ENCODE measurements around the gene CFAP43. TPM values are rescaled to one million over a fixed set of nuclear protein-coding genes. Genes with fewer than 3 reads are reported as not detected.
"Not testable (repeated sequence)": the region's sequence is repeated elsewhere in the genome, so short reads cannot be mapped to it uniquely, and the experiment has no call there.

CFAP43 gene
- total and polyA plus RNA-seq, 10 of the 15 experiments (the other 5 are each of a cell fraction or from before 2014, with no cell fraction given), result 0.06 to 0.14 (median 0.10) TPM; not detected in 5

DNA sequence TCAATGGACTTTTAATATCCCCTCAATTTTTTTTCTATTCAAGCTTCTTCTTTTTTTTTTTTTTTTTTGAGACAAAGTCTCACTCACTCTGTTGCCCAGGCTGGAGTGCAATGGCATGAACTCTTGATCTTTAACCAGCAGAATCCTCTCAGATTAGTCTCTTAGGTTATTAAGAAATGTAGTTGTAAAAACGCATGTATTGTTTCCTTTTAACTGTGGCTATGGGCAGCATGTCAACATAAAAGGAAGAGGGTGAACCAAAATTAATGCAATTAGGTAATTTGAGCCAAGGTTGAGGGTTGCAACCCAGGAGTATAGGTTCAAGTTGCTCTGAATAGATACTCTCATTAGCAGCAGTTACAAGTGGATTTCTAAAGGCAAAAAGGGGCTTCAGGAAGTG is 18.2 kb upstream of the CFAP43 start:
- TF ChIP-seq HDAC6 (IDR thresholded peaks at IDR 0.05; ENCODE audit: unreplicated experiment), result no peak
- BruUV-seq (replicated peaks), result no TSS peak

DNA sequence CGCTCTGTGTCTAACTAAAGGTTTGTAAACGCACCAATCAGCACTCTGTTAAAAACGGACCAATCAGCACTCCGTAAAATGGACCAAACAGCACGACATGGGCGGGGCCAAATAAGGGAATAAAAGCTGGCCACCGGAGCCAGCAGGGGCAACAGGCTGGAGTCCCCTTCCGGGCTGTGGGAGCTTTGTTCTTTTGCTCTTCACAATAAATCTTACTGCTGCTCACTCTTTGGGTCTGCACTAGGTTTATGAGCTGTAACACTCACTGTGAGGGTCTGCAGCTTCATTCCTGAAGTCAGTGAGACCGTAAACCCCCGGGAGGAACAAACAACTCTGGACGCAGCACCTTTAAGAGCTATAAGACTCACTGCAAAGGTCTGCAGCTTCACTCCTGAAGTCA is 16.8 kb upstream of the CFAP43 start:
- SMC1A ChIA-PET (ENCODE audit: uncharacterized antibody, unreplicated experiment), result interaction anchor here (1.2 kb wide), 1 partner anchor 9 kb away, joined by 3 read pairs; no protein-coding TSS in a partner anchor
- intact Hi-C loops (cut with micrococcal nuclease; ENCODE audit: unreplicated experiment); H4K20me1 ChIP-seq (ENCODE audit: control insufficient read depth, insufficient read depth); H2AFZ ChIP-seq (ENCODE audit: control insufficient read depth, low read depth, low read length); ATAC-seq; H3K79me2 ChIP-seq (ENCODE audit: control insufficient read depth, insufficient read depth, low read length); DNase-seq (ENCODE audit: low read depth, low spot score); in situ Hi-C loops (cut with MboI); H3K9me3 ChIP-seq (replicated peaks; ENCODE audit: control insufficient read depth, insufficient read depth, low read length); H3K4me1 ChIP-seq (ENCODE audit: control insufficient read depth, insufficient read depth, low read length); H3K27ac ChIP-seq (ENCODE audit: control insufficient read depth, insufficient read depth); H3K27me3 ChIP-seq (replicated peaks in 1 of 2; ENCODE audit: control insufficient read depth in 2 of 2, insufficient read depth in 2 of 2, low read length in 1 of 2); BruUV-seq (replicated peaks); H3K36me3 ChIP-seq (ENCODE audit: control insufficient read depth in 2 of 2, insufficient read depth in 2 of 2, low read length in 1 of 2); FAIRE-seq; POLR2A ChIA-PET; H3K4me2 ChIP-seq (ENCODE audit: control insufficient read depth, insufficient read depth); H3K4me3 ChIP-seq; H3K9ac ChIP-seq (ENCODE audit: control insufficient read depth, insufficient read depth, low read length); RAD21 ChIA-PET (ENCODE audit: unreplicated experiment): not testable (repeated sequence)
- WGBS (ENCODE audit: insufficient coverage, insufficient replicate concordance, low lambda C conversion rate, missing lambda C conversion rate), result 60% methylated on average over 11 of the region's 11 CpGs
- CTCF ChIA-PET, result interaction anchor here (0.9 kb wide), 1 partner anchor 18 kb away, joined by 3 read pairs; no protein-coding TSS in a partner anchor

More for the DNA sequence above, 18.2 kb upstream of the CFAP43 start:
- DNase-seq (ENCODE audit: low read depth, low spot score), result no peak
- ChIA-PET POLR2A (interaction anchor here (0.6 kb wide), 1 partner anchor 467 kb away, joined by 3 read pairs; no protein-coding TSS in a partner anchor), CTCF (interaction anchor here (1.5 kb wide), 1 partner anchor 24 kb away, joined by 3 read pairs; no protein-coding TSS in a partner anchor), SMC1A (ENCODE audit: uncharacterized antibody, unreplicated experiment) (interaction anchor here (0.7 to 1.2 kb wide), 2 partner anchors 8 to 69 kb away, joined by 3 read pairs; no protein-coding TSS in a partner anchor), RAD21 (ENCODE audit: unreplicated experiment) (interaction anchor here (0.6 kb wide), 1 partner anchor 267 kb away, joined by 3 read pairs; no protein-coding TSS in a partner anchor)
- no peak overlapping the region for H3K4me3 ChIP-seq
- no peaks in the 10 kb centered on the region for H3K27me3 ChIP-seq (replicated peaks in 1 of 2; ENCODE audit: control insufficient read depth in 2 of 2, insufficient read depth in 2 of 2, low read length in 1 of 2)
- no peak overlapping the region for H3K27ac ChIP-seq (ENCODE audit: control insufficient read depth, insufficient read depth)
- in situ Hi-C loops (cut with MboI), result no loop called here
- no peak overlapping the region for H3K9ac ChIP-seq (ENCODE audit: control insufficient read depth, insufficient read depth, low read length)
- peaks cover 12% of the 10 kb centered on the region for H3K79me2 ChIP-seq (ENCODE audit: control insufficient read depth, insufficient read depth, low read length)
- no peak overlapping the region for H3K4me2 ChIP-seq (ENCODE audit: control insufficient read depth, insufficient read depth)
- H3K4me1 ChIP-seq (ENCODE audit: control insufficient read depth, insufficient read depth, low read length), result peaks cover 4% of the 10 kb centered on the region; the same call in 1 of the 2 replicates
- no peak for ATAC-seq
- 0% methylated on average over 1 of the region's 1 CpG for WGBS (ENCODE audit: insufficient coverage, insufficient replicate concordance, low lambda C conversion rate, missing lambda C conversion rate)
- no peaks in the 10 kb centered on the region for H4K20me1 ChIP-seq (ENCODE audit: control insufficient read depth, insufficient read depth)
- H3K9me3 ChIP-seq (replicated peaks; ENCODE audit: control insufficient read depth, insufficient read depth, low read length), result peaks cover 6% of the 10 kb centered on the region
- intact Hi-C loops (cut with micrococcal nuclease; ENCODE audit: unreplicated experiment), result no loop called here
- H2AFZ ChIP-seq (ENCODE audit: control insufficient read depth, low read depth, low read length), result no peak overlapping the region
- H3K36me3 ChIP-seq (ENCODE audit: control insufficient read depth in 2 of 2, insufficient read depth in 2 of 2, low read length in 1 of 2), result no peaks in the 10 kb centered on the region
- no peak for FAIRE-seq

All from GM12878 (cell line).